ENCODE results near the gene STRBP. TPM values are rescaled to one million over a fixed set of nuclear protein-coding genes. Genes with fewer than 3 reads are reported as not detected.

STRBP gene
- total and polyA plus RNA-seq, 2 of the 4 experiments (the other 2 are of a cell fraction) = 2.1 to 2.5 TPM

DNA sequence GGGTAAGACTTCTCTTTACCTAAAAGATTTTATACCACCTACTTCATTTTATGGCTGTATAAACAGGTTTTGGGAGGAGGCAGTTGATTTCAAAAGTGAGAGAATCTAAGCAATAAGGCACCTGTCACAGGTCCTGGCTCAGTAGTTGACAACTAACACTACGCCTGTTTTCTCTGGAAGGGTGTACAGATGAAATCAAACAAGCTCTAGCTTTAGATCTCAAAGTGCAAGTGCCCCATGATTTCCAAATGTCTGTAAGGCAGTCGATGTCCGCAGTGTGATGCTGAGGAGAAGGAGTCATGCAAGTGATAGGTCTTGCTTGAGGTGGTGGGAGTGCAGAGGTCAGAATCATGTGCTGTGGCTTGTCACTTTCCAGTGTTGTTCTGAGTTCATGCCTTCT lies 168.8 kb downstream of the STRBP start:
- Histone ChIP-seq H3K4me2 (ENCODE audit: low read depth, low read length) (no peak overlapping the region), H3K9me3 (ENCODE audit: control insufficient read depth, insufficient read depth, low read length) (no peaks in the 10 kb centered on the region), H2AFZ (replicated peaks; ENCODE audit: low read length, poor library complexity) (no peak overlapping the region), H2BK5ac (ENCODE audit: low read depth, low read length, poor library complexity, severe bottlenecking) (no peak overlapping the region), H4K8ac (ENCODE audit: low read depth in 2 of 2, low read length in 2 of 2) (no peak overlapping the region), H4K20me1 (ENCODE audit: insufficient read depth, low read length) (peaks cover 5% of the 10 kb centered on the region; the same call in 1 of the 2 replicates), H3K36me3 (ENCODE audit: control insufficient read depth, insufficient read depth, low read length) (peaks cover 59% of the 10 kb centered on the region), H4K91ac (ENCODE audit: insufficient read depth, low read depth, low read length) (no peak overlapping the region), H3K18ac (ENCODE audit: low read depth, low read length) (no peak overlapping the region), H3K4me3 (ENCODE audit: insufficient read depth, low read depth, low read length) (no peak overlapping the region), H3K79me1 (ENCODE audit: low read depth in 1 of 2, low read length in 2 of 2) (peaks cover 0 to 5% of the 10 kb centered on the region in 2 experiments; a peak in 2 of 4 replicates), H3K4ac (ENCODE audit: low read depth, low read length) (no peak overlapping the region), H3K9ac (ENCODE audit: low read depth, low read length) (no peak overlapping the region), H2BK15ac (ENCODE audit: low read depth, low read length) (no peak overlapping the region), H2AK5ac (ENCODE audit: low read depth, low read length) (no peak overlapping the region), H3K23ac (ENCODE audit: low read depth, low read length) (no peak overlapping the region), H3K4me1 (ENCODE audit: control insufficient read depth, insufficient read depth, low read length) (peaks cover 7% of the 10 kb centered on the region; the same call in 1 of the 2 replicates), H2BK20ac (ENCODE audit: low read depth, low read length) (no peak overlapping the region), H3K56ac (ENCODE audit: extremely low read depth, insufficient read depth, low read length) (no peak overlapping the region), H3K27me3 (ENCODE audit: control insufficient read depth, insufficient read depth, low read length) (no peaks in the 10 kb centered on the region), H3K9me1 (ENCODE audit: insufficient read depth, low read length) (peaks cover 5% of the 10 kb centered on the region; the same call in 1 of the 2 replicates), H2BK120ac (ENCODE audit: low read depth, low read length) (no peak overlapping the region), H3K14ac (replicated peaks; ENCODE audit: low read depth, low read length) (no peak overlapping the region), H3K27ac (ENCODE audit: insufficient read depth, low read length) (no peak overlapping the region), H2AK9ac (replicated peaks; ENCODE audit: low read depth, low read length, poor library complexity) (no peak overlapping the region), H4K5ac (ENCODE audit: low read depth, low read length) (no peak overlapping the region)
- intact Hi-C loops (cut with micrococcal nuclease) (no loop called here), in situ Hi-C loops (cut with MboI; ENCODE audit: low sequenced_read_pairs) (no loop called here), dilution Hi-C loops (cut with HindIII; ENCODE audit: low sequenced_read_pairs, unreplicated experiment) (no loop called here)
- BruUV-seq (replicated peaks) = no TSS peak
- TF ChIP-seq MAFK (IDR thresholded peaks at IDR 0.05; ENCODE audit: low read depth, low read length) = no peak
- no peak for TF ChIP-seq FOS (IDR thresholded peaks at IDR 0.05; ENCODE audit: low read depth, low read length)
- TF ChIP-seq, protein P1, sequence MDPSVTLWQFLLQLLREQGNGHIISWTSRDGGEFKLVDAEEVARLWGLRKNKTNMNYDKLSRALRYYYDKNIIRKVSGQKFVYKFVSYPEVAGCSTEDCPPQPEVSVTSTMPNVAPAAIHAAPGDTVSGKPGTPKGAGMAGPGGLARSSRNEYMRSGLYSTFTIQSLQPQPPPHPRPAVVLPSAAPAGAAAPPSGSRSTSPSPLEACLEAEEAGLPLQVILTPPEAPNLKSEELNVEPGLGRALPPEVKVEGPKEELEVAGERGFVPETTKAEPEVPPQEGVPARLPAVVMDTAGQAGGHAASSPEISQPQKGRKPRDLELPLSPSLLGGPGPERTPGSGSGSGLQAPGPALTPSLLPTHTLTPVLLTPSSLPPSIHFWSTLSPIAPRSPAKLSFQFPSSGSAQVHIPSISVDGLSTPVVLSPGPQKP (IDR thresholded peaks at IDR 0.05; ENCODE audit: borderline replicate concordance, low read depth, low read length) = no peak
- no peak for TF ChIP-seq CHD1 (IDR thresholded peaks at IDR 0.05; ENCODE audit: low read depth, low read length)
- no peak for TF ChIP-seq RFX5 (IDR thresholded peaks at IDR 0.05; ENCODE audit: low read depth, low read length)
- TF ChIP-seq BHLHE40 (IDR thresholded peaks at IDR 0.05; ENCODE audit: low read depth, low read length) = no peak
- ATAC-seq (ENCODE audit: low read depth) = no peak
- ChIA-PET POLR2A (ENCODE audit: unreplicated experiment) (no interaction called here), CTCF (interaction anchor here (1.1 to 1.4 kb wide), 2 partner anchors 126 to 250 kb away, joined by 4 to 5 read pairs; no protein-coding TSS in a partner anchor)
- no peak for DNase-seq
- no CpG with 5 or more reads among the region's 3 CpGs for WGBS, 2 experiments (ENCODE audit: extremely low coverage in 2 of 2, insufficient read length in 1 of 2)

Data from IMR-90 (cell line).